CD4-positive, alpha-beta T cell treated with Interleukin-17A for 1 hour (primary cell): ENCODE measurements around the gene MCL1.
"Not testable (repeated sequence)": the region's sequence is repeated elsewhere in the genome, so short reads cannot be mapped to it uniquely, and the experiment has no call there.

Experiments used
- DNase-seq: peaks from one replicate; pipeline ENCODE4 v3.0.0-alpha.2; 2020

Gene MCL1

DNA sequence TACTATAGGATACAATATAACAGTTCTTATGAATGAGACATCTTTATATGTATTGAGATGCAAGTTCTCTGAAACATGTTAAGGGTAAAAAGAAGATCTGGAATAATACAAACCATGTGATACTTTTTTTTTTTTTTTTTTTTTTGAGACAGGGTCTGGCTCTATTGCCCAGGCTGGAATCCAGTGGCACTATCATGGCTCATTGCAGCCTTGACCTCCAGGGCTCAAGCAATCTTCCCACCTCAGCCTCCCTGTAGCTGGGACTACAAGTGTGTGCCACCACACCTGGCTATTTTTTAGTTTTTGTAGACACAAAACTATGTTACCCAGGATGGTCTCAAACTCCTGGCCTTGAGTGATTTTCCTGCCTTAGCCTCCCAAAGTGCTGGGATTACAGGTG is 22.1 kb upstream of the MCL1 start:
- no peak for DNase-seq

DNA sequence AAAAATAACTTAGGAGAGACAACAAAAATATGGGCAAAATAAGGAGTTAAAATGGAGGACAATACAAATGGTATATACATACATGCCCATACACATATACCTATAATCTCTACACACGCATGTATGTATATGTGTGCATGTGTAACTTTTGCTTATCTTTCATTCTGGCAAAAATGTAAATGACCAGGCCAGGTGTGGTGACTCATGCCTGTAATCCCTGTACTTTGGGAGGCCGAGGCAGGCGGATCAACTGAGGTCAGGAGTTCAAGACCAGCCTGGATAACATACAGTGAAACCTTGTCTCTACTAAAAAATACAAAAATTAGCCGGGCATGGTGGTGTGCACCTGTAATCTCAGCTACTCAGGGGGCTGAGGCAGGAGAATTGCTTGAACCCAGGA is 18.9 kb upstream of the MCL1 start:
- DNase-seq, result not testable (repeated sequence)

DNA sequence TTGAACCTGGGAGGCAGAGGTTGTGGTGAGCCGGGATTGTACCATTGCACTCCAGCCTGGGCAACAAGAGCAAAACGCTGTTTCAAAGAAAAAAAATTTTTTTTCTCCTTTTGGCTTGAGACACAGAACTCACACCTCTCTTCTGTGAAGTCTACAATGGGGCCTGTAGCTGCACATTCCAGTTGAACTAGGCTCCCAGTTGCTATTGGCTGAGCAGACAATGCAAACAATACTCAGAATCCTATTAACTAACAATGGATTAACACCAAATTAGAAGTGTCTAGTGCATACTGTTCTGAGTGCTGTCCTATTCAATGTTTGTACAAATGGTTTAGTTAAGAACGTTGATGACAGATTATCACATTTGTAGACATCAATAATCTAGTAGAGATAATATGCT is 17.6 kb upstream of the MCL1 start:
- no peak for DNase-seq

DNA sequence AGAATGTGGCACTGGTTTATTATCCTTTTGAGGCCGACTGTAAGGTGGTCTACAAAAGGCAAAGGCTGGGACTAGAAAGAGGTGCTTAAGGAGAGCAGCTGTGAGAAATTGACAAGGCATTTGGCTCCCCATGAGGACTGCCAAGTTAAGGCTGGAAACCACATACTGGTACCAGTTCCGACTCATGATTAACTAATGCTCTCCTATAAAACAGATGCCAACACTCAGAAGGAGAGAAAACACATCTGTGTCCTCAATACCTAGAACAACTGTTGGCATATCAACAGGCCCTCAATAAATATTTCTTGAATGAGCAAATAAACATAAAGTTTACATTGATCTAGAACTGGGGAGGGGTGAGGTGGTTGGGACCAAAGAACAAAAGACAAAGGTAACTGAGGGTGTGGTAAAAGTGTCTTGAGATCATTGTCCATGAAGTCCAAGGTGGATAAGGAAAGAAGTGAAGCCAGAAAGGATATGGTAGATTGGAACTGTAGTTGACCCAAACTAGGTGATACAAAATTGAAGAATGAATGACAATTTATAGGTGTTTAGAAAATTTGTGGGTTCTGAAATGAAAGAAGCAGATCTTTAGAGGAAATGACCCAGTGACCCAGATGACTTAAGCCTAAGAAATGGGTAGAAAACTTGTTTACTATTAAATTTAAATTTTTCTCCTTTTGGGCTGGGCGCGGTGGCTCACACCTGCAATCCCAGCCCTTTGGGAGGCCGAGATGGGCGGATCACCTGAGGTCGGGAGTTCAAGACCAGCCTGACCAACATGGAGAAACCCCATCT is 16.9 kb upstream of the MCL1 start:
- peak; percentile 4 for DNase-seq

DNA sequence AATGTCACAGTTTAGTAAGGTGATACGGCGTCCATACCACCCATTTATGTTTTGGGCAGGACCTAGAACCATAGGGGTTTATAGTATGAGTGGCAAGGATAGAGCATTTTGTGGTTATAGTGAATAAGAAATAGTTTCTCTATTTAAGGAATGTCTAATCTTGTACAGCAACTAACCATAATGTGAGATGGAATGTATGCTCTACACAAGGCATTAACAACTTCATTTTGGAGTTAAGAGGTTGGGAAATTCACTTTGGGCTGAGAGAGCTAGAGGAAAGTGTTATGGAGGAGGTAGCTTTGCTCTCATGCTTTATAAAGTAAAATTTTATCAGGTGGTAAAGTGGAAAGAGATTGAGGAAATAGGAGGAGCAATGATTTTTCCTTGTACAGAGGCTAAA is 3.0 kb upstream of the MCL1 start:
- no peak for DNase-seq

DNA sequence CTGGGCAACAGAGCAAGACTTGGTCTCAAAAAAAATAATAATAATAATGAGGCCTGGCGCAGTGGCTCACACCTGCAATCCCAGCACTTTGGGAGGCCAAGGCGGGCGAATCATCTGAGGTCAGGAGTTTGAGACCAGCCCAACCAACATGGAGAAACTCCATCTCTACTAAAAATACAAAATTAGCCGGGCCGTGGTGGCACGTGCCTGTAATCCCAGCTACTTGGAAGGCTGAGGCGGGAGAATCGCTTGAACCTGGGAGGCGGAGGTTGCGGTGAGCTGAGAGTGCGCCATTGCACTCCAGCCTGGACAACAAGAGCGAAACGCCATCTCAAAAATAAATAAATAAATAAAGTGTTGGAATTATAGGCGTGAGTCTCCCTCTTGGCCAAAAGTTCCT is 2.6 kb upstream of the MCL1 start:
- not testable (repeated sequence) for DNase-seq

DNA sequence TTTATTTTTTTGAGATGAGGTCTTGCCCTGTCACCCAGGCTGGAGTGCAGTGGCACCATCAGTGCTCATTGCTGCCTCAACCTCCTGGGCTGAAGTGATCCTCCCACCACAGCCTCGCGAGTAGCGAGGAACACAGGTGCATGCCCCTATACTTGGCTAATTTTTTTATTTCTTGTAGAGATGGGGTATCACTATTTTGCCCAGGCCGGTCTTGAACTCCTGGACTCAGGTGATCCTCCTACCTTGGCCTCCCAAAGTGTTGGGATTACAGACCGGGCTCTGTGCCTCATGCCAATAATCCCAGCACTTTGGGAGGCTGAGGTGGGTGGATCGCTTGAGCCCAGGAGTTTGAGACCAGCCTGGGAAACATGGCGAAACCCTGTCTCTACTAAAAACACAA is 2.0 kb upstream of the MCL1 start:
- not testable (repeated sequence) for DNase-seq

DNA sequence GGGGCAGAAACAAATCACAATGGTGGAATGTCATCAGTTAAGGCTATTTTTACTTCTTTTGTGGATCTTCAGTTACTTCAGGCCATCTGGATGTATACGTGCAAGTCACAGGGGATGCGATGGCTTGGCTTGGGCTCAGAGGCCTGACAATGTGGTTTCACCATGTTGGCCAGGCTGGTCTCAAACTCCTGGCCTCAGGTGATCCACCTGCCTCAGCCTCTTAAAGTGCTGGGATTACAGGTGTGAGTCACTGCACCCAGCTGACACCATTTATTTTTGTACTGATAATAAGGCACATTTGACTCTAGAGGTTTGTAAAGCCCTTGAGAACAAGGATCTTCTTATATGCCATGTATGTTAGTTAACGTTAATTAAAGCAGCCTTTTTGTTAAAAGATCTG is 1.6 kb upstream of the MCL1 start:
- DNase-seq, result not testable (repeated sequence)

DNA sequence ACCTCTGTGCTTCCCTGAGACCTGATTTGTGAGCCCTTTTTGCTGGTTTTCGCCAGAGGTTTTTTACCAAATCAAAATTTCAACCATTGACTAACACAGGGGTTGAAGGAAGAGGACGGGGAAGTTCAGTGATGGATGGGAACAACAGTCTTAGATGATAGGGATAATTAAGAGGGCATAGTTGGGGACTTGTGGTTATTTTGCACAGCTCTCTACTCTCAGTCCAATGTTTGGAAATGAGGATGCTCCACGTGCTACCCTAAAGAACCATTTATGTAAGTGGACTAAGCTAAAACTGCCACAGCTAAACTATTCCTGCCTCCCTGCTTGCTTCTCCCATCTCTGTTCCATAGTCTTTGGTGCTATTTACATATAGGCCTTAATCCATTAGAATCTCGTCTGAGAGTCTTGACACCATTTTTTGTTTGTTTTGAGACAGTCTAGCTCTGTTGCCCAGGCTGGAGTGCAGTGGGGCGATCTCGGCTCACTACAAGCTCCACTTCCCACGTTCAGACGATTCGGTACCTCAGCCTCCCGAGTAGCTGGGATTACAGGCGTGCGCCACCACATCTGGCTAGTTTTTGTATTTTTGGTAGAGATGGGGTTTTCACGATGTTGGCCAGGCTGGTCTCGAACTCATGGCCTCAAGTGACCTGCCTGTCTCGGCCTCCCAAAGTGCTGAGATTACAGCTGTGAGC is 684 bp upstream of the MCL1 start:
- DNase-seq, result no peak

DNA sequence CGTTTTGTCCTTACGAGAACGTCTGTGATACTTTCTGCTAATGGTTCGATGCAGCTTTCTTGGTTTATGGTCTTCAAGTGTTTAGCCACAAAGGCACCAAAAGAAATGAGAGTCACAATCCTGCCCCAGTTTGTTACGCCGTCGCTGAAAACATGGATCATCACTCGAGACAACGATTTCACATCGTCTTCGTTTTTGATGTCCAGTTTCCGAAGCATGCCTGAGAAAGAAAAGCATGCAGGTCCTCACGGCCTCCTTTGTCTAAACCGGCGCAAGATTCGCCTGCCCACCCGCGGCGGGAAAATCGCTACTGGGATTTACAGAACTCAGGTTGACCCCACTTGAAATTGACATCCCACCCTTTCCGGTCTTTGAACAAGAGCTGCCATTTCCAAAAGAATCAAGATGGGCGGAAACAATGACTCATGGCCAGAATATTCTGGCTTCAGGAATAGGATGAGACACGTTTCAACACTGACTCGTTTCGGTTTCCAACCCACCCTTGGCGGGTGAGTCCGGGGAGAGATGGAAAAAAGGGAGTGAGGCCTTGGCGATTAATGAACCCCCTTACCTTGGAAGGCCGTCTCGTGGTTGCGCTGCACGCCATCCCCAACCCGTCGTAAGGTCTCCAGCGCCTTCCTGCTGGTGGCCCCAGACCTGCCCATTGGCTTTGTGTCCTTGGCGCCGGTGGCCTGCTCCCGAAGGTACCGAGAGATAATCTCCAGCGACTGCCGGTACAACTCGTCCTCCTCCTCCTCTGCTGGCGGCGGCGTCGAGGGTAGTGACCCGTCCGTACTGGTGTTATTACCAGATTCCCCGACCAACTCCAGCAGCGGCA is 919 bp downstream of the MCL1 start:
- DNase-seq, result peak; percentile 68

DNA sequence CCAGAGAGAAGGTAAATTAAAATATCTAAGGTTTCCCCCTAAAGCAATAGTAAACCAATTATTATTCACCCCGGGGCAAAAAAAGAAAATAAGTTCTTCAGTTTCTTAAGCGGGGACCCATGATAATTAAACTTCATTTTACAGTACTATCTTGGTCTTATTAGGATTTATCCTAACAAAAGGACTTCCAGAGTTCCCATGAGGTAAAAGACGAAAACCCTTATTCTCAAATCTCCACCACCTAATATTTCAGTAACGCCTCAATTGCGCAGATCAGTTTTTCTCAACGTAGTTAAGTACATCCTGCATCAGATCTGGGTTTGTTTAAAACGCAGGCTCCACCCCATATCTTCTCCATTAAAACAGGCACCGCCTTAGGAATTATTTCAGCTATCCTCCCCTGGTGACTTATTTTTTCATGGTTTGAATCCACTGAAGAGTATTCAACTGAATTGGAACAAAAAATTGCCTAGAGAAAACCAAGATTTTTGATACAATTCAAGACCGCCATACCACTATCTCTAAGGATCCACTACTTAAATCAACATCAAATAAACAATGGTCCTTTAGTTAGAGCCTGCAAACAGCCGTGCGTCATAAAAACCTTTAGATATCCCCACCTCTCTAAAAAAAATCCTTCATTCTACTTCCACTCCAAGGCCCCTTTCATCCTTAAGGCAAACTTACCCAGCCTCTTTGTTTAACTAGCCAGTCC is 1.7 kb downstream of the MCL1 start:
- peak; percentile 63 for DNase-seq

DNA sequence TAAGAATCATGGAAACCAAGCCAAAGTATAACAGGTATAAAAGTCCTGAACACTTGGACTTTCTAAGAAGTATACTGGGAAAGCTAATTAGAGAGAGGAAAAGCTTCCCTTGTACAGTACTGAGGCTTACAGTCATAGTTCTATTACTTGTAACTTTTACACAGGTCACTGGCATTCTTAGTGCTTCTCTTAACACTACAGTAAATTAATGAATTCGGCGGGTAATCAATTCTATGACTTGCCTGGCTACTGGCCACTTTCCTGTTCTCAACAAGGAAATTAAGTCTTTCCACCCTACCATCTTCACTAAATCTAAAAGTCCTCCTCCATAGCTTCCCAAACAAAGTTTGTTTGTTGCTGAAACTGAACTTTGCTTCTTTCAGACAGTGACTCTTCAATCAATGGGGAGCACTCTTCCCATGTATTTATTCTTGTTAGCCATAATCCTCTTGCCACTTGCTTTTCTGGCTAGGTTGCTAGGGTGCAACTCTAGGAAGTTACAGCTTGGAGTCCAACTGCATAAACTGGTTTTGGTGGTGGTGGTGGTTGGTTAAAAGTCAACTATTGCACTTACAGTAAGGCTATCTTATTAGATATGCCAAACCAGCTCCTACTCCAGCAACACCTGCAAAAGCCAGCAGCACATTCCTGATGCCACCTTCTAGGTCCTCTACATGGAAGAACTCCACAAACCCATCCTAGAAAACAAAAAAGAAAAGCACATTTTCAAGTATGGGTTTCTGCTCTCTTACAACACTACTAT is 2.4 kb downstream of the MCL1 start:
- peak; percentile 53 for DNase-seq

DNA sequence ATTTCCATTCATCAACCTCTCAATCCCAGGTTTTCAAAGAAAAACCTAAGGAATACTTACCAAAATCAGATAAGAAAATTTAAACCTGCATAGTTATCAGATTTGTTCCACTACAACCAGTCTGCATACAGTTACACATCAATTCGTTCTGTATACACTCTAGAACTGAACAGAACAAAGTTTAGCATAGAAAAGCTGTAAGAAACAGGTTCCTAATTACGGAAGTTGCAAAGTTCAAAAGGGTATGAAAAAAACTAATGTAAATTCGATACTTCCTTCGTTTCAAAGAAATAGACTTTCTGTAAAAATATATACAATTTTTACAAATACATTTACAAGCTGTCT is 3.1 kb downstream of the MCL1 start:
- DNase-seq, result peak; percentile 31

DNA sequence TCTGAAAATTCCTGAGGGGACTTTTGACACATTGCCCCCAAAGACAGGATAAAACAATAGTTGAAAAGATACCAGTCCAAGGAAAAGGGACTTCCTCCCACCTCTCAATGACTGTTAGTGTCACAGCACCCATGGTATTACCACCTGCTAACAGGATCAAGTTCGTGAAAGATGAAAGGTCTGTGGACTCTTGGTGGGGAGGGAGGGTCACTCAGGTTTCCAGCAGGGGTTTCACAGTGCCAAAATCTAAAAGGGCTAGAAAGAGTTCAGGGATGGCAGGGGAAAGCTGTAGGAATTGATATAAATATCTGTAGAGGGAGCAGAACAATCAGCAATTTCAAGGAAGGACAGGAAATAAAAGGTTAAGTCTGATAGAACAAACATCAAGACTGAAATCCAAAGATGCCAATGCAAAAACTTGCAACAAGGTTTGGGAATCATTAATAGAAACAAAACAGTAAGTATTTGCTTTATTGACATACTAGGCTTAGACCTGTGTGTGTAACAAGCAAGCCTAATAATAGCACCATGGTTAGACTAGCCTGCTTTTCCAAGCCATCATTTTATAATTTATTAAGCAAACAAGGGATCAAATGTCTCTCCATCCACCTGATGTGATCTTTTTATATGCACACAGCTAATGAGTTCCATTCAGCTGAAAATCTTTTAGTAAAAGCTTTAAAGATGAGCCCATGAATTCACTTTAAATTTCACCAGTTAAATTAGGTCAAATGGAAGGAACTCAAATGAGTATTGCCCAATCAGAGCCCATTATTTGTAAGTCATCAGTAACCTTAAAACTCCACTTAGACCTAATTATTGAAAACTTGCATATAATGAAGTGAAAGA is 3.7 kb downstream of the MCL1 start:
- peak; percentile 32 for DNase-seq

DNA sequence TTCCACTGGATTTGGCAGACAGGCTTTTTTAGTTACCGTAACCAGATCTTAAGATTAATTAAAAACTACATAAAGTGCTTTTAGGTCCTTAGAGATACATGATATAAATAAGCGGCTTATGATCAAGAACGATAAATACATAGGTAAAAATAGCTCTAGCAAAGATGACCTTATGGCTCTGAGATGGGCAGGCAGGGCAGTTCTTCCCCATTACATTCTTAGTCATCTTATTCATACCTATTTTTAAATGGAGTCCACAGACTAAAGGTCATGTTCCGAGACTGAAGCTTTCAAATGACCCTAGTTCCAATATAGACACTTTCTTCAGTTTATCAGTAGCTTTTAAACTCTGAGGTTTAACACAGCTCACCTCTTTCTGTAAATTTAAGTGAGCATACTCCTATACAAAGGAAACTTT is 4.3 kb downstream of the MCL1 start:
- DNase-seq, result peak; percentile 38

DNA sequence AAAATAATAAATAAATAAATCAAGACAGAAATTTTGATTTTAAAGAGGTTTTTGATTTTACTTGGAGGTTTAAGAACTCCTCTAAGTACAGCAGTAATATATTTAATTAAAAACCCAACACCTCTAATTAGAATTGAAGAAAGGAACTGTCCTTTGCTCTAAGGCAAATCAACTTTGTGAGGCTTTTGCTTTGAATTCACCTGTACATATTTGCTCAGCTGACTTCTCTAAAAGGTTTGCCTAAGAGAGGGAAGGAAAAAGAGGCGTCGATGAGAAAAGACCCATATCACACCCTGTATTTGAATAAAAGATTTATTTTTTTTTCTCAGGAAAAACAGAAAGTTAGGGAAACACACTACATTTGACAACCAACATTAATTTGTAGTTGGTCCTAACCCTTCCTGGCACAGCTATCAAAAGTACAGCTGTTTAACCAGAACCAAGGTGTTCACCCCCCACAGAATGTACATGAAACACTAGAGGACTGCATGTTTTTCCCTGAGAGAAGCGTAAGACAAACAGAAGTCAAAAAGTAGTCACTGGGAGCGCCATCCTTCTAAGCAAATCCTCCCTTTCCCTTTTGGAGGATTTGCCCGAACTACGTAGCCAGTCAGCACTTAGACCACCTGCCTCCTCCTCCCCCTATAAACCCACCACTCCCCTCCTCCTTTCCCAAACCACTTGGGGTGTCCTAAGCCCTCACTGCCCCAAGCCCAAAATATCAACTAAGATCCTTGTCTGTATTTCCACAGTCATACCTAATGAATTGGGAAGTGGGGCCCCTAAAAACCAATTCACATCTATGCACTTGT is 4.9 kb downstream of the MCL1 start:
- peak; percentile 44 for DNase-seq

DNA sequence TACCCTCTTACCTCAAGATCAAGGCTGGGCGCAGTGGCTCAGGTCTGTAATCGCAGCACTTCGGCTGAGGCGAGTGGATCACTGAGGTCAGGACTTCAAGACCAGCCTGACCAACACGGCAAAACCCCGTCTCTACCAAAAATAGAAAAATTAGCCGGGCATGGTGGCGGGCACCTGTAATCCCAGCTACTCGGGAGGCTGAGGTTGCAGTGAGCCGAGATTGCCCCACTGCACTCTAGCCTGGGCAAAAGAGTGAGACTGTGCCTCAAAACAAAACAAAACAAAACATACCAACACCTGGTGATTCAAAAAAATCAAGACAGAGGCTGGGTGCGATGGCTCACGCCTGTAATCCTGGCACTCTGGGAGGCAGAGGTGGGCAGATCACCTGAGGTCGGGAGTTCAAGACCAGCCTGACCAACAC is 5.8 kb downstream of the MCL1 start:
- peak; percentile 45 for DNase-seq

DNA sequence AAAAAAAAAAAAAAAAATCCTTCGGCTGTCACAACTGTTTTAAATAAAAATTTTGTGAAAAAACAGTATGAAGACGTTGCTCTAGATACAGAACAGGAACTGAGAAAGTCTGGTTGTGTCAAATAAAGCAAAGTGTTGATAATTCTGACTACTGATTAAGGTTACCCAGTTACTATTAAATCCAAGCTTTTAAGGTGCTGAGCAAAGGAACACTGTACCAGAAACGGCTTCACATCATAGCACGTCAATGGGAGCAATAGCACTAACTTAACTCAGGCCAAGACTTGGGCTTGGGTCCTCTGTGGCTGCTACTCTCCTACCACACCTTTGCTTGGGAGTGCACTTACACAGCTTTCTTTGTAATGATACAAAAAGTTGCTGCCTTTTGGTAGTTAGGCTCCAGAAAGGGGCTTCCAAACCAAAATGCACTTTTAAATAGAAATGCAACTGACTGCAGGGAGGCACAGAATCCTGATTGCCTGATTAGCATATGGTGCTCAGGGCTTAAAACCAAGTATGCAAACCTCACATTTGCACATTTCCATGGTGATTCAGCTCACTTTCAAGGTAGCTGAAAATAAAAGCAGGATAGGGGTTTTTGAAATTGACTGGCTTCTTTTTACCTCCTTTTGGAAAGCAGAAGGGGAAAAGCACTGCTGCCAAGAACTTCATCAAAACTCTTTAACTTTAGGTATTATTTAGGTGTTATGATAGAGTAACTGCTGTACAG is 6.3 kb downstream of the MCL1 start:
- DNase-seq, result peak; percentile 55

DNA sequence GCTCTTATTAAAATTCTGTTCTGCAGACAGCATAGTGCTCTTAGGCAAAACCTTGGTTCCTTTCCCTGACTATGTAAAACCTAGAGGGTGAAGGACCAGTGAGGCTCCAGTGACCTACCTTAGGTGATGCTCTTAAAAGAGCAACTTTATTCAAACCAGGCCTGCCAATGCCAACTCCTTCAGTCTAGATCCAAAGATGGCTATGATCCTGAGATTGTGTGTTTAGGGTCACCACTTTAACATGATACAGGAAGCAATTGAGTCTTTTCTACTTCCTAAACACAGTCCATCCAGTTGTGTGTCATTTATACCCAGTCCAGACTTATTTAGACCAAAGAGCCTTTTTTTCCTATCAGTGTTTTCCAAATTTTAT is 10.8 kb downstream of the MCL1 start:
- DNase-seq, result peak; percentile 64
